ENCODE results near the gene FAM163B.

DNA sequence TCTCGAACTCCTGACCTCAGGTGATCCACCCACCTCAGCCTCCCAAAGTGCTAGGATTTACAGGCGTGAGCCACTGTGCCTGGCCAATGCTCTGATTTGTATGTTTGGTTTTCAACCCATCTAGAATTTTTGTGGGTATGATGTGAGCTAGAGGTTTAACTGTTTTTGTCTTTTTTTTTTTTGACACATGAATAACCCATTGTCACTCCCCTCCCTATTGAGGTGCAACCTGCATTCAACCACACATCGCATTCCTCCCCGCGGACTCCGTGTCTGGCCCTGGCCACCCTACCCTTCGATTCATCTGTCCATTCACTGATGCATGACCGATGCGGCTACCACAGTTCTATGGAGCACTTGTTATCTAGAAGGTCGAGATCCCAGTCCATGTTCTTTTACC, 9.5 kb upstream of the FAM163B start:
- TF ChIP-seq, protein P1, sequence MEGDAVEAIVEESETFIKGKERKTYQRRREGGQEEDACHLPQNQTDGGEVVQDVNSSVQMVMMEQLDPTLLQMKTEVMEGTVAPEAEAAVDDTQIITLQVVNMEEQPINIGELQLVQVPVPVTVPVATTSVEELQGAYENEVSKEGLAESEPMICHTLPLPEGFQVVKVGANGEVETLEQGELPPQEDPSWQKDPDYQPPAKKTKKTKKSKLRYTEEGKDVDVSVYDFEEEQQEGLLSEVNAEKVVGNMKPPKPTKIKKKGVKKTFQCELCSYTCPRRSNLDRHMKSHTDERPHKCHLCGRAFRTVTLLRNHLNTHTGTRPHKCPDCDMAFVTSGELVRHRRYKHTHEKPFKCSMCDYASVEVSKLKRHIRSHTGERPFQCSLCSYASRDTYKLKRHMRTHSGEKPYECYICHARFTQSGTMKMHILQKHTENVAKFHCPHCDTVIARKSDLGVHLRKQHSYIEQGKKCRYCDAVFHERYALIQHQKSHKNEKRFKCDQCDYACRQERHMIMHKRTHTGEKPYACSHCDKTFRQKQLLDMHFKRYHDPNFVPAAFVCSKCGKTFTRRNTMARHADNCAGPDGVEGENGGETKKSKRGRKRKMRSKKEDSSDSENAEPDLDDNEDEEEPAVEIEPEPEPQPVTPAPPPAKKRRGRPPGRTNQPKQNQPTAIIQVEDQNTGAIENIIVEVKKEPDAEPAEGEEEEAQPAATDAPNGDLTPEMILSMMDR (IDR thresholded peaks at IDR 0.05; ENCODE audit: poor library complexity): no peak
- TF ChIP-seq EZH2 (IDR thresholded peaks at IDR 0.05; ENCODE audit: borderline replicate concordance) (no peak), EZH2phosphoT487 (IDR thresholded peaks at IDR 0.05; ENCODE audit: low read depth, severe bottlenecking, unreplicated experiment) (no peak)

Data from hepatocyte (in vitro differentiated cells).